PC-9 (cell line): ENCODE results near the gene GAL3ST2.

Source experiments
- CTCF ChIP-seq: fragments of 200-600 bp; sonication (generic); conservative IDR thresholded peaks from 2 replicates; pipeline ENCODE4 v1.6.1; 2017; ENCODE audit warnings: mixed run types, antibody characterized with exemption, mild to moderate bottlenecking, moderate library complexity
- EZH2 ChIP-seq: fragments of 200-600 bp; sonication (generic); IDR thresholded peaks from 2 replicates; pipeline ENCODE4 v1.8.0; 2017; ENCODE audit warnings: antibody characterized with exemption, low read depth

DNA sequence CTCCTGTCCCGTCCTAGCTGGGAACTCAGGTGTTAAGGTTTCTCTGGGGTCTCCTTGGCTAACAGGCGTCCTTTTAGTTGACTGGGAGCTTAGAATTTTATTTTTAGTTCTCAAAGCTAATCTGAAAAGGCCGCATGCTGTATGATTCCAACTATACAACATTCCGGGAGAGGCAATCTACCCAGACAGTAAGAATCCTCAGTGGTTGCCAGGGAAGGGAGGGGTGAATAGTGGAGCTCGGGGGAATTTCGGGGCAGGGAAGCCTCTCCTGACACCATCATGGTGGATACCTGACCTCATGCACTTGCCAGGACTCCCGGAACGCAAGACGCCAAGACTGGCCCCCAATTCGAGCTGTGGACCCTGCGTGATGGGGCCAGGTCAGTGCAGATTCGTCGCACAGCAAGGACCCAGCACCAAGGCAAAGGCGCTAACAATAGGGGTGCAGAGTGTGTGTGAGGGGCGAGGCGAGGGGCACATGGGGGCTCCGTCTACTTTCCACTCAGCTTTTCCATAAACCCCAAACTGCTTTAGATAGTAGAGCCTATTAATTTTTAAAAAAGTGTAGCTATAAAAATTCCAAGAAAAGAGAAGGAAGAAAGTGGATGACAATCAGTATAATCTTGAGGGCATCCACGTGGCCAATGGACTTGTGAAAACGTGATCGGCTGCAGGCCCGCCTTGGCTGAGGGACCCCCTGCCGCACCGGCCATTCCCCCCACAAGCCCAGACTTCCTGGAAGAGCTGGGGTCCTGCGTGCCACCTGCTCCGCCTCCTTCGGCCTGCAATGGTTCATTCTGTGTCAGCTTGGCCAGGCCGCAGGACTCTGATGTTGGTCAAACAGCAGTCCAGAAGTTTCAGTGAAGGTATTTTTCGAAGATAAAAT, 64.8 kb downstream of the GAL3ST2 start:
- TF ChIP-seq EZH2 (no peak), CTCF (no peak)
